GM19193 (cell line): ENCODE measurements around the gene CPNE2.

Experiments
- POLR2A ChIP-seq: IDR thresholded peaks from 4 replicates; pipeline ENCODE4 v1.6.1; 2011; ENCODE audit not compliant: insufficient read depth, insufficient read length; ENCODE audit errors: extremely low read depth

Gene CPNE2

GRCh38 chr16:57184887-57185445 is 92.6 kb downstream of the CPNE2 start:
- TF ChIP-seq POLR2A = no peak

- TF ChIP-seq POLR2A = peak; percentile 38
Observed at GRCh38 chr16:57185446-57185944, 93.1 kb downstream of the CPNE2 start.

GRCh38 chr16:57185945-57186871 is 93.8 kb downstream of the CPNE2 start, which contains the start of the genes PSME3IP1 and RSPRY1:
PSME3IP1 (minus strand) TSS chr16:57186039; CDS start chr16:57173854, 12,185 bp downstream.
RSPRY1 (plus strand) TSS chr16:57186329; CDS start chr16:57204659, 18,330 bp downstream.
- TF ChIP-seq POLR2A = peak; percentile 74

- TF ChIP-seq POLR2A = no peak
Observed at GRCh38 chr16:57186872-57187854, 94.8 kb downstream of the CPNE2 start.

GRCh38 chr16:57188711-57189002 is 96.3 kb downstream of the CPNE2 start:
- TF ChIP-seq POLR2A = no peak

- TF ChIP-seq POLR2A = no peak
Observed at GRCh38 chr16:57190136-57190535, 97.8 kb downstream of the CPNE2 start.

GRCh38 chr16:57191056-57191571 is 98.7 kb downstream of the CPNE2 start:
- TF ChIP-seq POLR2A = no peak

- TF ChIP-seq POLR2A = no peak
Observed at GRCh38 chr16:57192146-57192545, 99.8 kb downstream of the CPNE2 start.

GRCh38 chr16:57192720-57193486 is 100.5 kb downstream of the CPNE2 start:
- TF ChIP-seq POLR2A = no peak

- no peak for TF ChIP-seq POLR2A
Observed at GRCh38 chr16:57194512-57194911, 102.1 kb downstream of the CPNE2 start.

GRCh38 chr16:57196286-57196685 is 103.9 kb downstream of the CPNE2 start:
- no peak for TF ChIP-seq POLR2A

GRCh38 chr16:57196753-57197152 is 104.4 kb downstream of the CPNE2 start:
- no peak for TF ChIP-seq POLR2A
